GM21619 (cell line): ENCODE results near the gene ABCC4.
A peak's percentile ranks its signal among the peaks of the same experiment; 100 is the strongest.
"Not testable (repeated sequence)": the region's sequence is repeated elsewhere in the genome, so short reads cannot be mapped to it uniquely, and the experiment has no call there.

Source experiments
- ATAC-seq: cut with Tn5 transposase; IDR thresholded peaks from one replicate; pipeline ENCODE4 v1.9.1; 2021; ENCODE audit not compliant: unreplicated experiment

The ABCC4 gene

GRCh38 chr13:95204231-95204765, 97.0 kb downstream of the ABCC4 start:
- ATAC-seq, result no peak

- ATAC-seq, result no peak
These were observed 99.2 kb downstream of the ABCC4 start for GRCh38 chr13:95201814-95202651.

GRCh38 chr13:95200386-95200957, 100.8 kb downstream of the ABCC4 start:
- ATAC-seq, result not testable (repeated sequence)

- ATAC-seq, result no peak
These were observed 101.4 kb downstream of the ABCC4 start for GRCh38 chr13:95199896-95200295.

GRCh38 chr13:95198606-95199005, 102.6 kb downstream of the ABCC4 start:
- ATAC-seq, result not testable (repeated sequence)

GRCh38 chr13:95197548-95197947, 103.7 kb downstream of the ABCC4 start:
- ATAC-seq, result no peak

- ATAC-seq, result no peak
These were observed 106.1 kb downstream of the ABCC4 start for GRCh38 chr13:95195146-95195545.

GRCh38 chr13:95193509-95194230, 107.6 kb downstream of the ABCC4 start:
- no peak for ATAC-seq

- ATAC-seq, result no peak
These were observed 108.3 kb downstream of the ABCC4 start for GRCh38 chr13:95192998-95193397.

GRCh38 chr13:95192564-95192945, 108.7 kb downstream of the ABCC4 start:
- ATAC-seq, result not testable (repeated sequence)

- ATAC-seq, result peak; percentile 97
These were observed 109.3 kb downstream of the ABCC4 start for GRCh38 chr13:95191821-95192563.

GRCh38 chr13:95188128-95188527, 113.1 kb downstream of the ABCC4 start:
- no peak for ATAC-seq

GRCh38 chr13:95185851-95186250, 115.4 kb downstream of the ABCC4 start:
- no peak for ATAC-seq

- ATAC-seq, result no peak
These were observed 115.9 kb downstream of the ABCC4 start for GRCh38 chr13:95185311-95185710.

GRCh38 chr13:95184317-95184716, 116.9 kb downstream of the ABCC4 start:
- no peak for ATAC-seq

- peak; percentile 43 for ATAC-seq
These were observed 118.5 kb downstream of the ABCC4 start for GRCh38 chr13:95182570-95183265.

GRCh38 chr13:95181586-95181985, 119.7 kb downstream of the ABCC4 start:
- peak; percentile 71 for ATAC-seq

- peak; percentile 3 for ATAC-seq
These were observed 120.6 kb downstream of the ABCC4 start for GRCh38 chr13:95180513-95181245.

- no peak for ATAC-seq
These were observed 124.5 kb downstream of the ABCC4 start for GRCh38 chr13:95176611-95177259.
